ENCODE results near the gene DMD. TPM values are rescaled to one million over a fixed set of nuclear protein-coding genes. Genes with fewer than 3 reads are reported as not detected.

The DMD gene
- total RNA-seq, 1 experiment from 2014 or later, result 25.3 TPM

GRCh38 chrX:32598707-32599106, 612.6 kb downstream of the DMD start:
- CTCF ChIA-PET, result no interaction called here
- Histone ChIP-seq H3K4me1 (replicated peaks; ENCODE audit: insufficient read depth) (no peaks in the 10 kb centered on the region), H3K27ac (no peak overlapping the region), H2AFZ (no peak overlapping the region), H3K4me3 (no peak overlapping the region), H3F3A (ENCODE audit: insufficient read depth, low read depth) (no peaks in the 10 kb centered on the region), H3K9me2 (ENCODE audit: insufficient read depth) (no peaks in the 10 kb centered on the region), H3K27me3 (ENCODE audit: insufficient read depth, low read depth) (no peaks in the 10 kb centered on the region), H4K20me1 (ENCODE audit: insufficient read depth) (no peaks in the 10 kb centered on the region), H3K4me2 (no peak overlapping the region), H3K79me2 (ENCODE audit: low read depth) (no peaks in the 10 kb centered on the region), H3K9me3 (ENCODE audit: insufficient read depth, low read depth) (no peaks in the 10 kb centered on the region), H3K36me3 (ENCODE audit: low read depth) (no peaks in the 10 kb centered on the region)
- BruUV-seq (replicated peaks), result no TSS peak
- POLR2A ChIA-PET (ENCODE audit: unreplicated experiment), result no interaction called here
- DNase-seq, result no peak
- TF ChIP-seq EZH2 (IDR thresholded peaks at IDR 0.05; ENCODE audit: low read depth), result no peak
- no peak for TF ChIP-seq CTCF (conservative IDR thresholded peaks at IDR 0.05)
- intact Hi-C loops (cut with micrococcal nuclease; ENCODE audit: unreplicated experiment), result no loop called here

- Histone ChIP-seq H3K4me1 (replicated peaks; ENCODE audit: insufficient read depth) (no peaks in the 10 kb centered on the region), H3K4me2 (no peak overlapping the region), H2AFZ (no peak overlapping the region), H3K9me2 (ENCODE audit: insufficient read depth) (no peaks in the 10 kb centered on the region), H3K4me3 (no peak overlapping the region), H3K9me3 (ENCODE audit: insufficient read depth, low read depth) (no peaks in the 10 kb centered on the region), H3K27me3 (ENCODE audit: insufficient read depth, low read depth) (no peaks in the 10 kb centered on the region), H3K79me2 (ENCODE audit: low read depth) (no peaks in the 10 kb centered on the region), H4K20me1 (ENCODE audit: insufficient read depth) (no peaks in the 10 kb centered on the region), H3K36me3 (ENCODE audit: low read depth) (no peaks in the 10 kb centered on the region), H3F3A (ENCODE audit: insufficient read depth, low read depth) (no peaks in the 10 kb centered on the region), H3K27ac (no peak overlapping the region)
- ChIA-PET CTCF (no interaction called here), POLR2A (ENCODE audit: unreplicated experiment) (no interaction called here)
- no TSS peak for BruUV-seq (replicated peaks)
- DNase-seq, result no peak
- intact Hi-C loops (cut with micrococcal nuclease; ENCODE audit: unreplicated experiment), result no loop called here
- TF ChIP-seq CTCF (conservative IDR thresholded peaks at IDR 0.05) (no peak), EZH2 (IDR thresholded peaks at IDR 0.05; ENCODE audit: low read depth) (no peak)
Measured at GRCh38 chrX:32597777-32598176, 613.6 kb downstream of the DMD start.

- H3F3A ChIP-seq (ENCODE audit: insufficient read depth, low read depth), result no peaks in the 10 kb centered on the region
- ChIA-PET CTCF (no interaction called here), POLR2A (ENCODE audit: unreplicated experiment) (no interaction called here)
- H2AFZ ChIP-seq, result no peak overlapping the region
- TF ChIP-seq EZH2 (IDR thresholded peaks at IDR 0.05; ENCODE audit: low read depth), result no peak
- TF ChIP-seq CTCF (conservative IDR thresholded peaks at IDR 0.05), result no peak
- H3K36me3 ChIP-seq (ENCODE audit: low read depth), result no peaks in the 10 kb centered on the region
- no peaks in the 10 kb centered on the region for H3K79me2 ChIP-seq (ENCODE audit: low read depth)
- H3K9me3 ChIP-seq (ENCODE audit: insufficient read depth, low read depth), result no peaks in the 10 kb centered on the region
- intact Hi-C loops (cut with micrococcal nuclease; ENCODE audit: unreplicated experiment), result no loop called here
- no peaks in the 10 kb centered on the region for H3K27me3 ChIP-seq (ENCODE audit: insufficient read depth, low read depth)
- DNase-seq, result no peak
- no peak overlapping the region for H3K27ac ChIP-seq
- H3K9me2 ChIP-seq (ENCODE audit: insufficient read depth), result no peaks in the 10 kb centered on the region
- H3K4me2 ChIP-seq, result no peak overlapping the region
- H4K20me1 ChIP-seq (ENCODE audit: insufficient read depth), result no peaks in the 10 kb centered on the region
- no peaks in the 10 kb centered on the region for H3K4me1 ChIP-seq (replicated peaks; ENCODE audit: insufficient read depth)
- no TSS peak for BruUV-seq (replicated peaks)
- H3K4me3 ChIP-seq, result no peak overlapping the region
Measured at GRCh38 chrX:32592786-32593185, 618.6 kb downstream of the DMD start.
